Muscle layer of duodenum (tissue), 2 donors: ENCODE results near the gene ASPA.
"Not testable (repeated sequence)": the region's sequence is repeated elsewhere in the genome, so short reads cannot be mapped to it uniquely, and the experiment has no call there.

Experiments used
- H3K27ac ChIP-seq: one replicate; pipeline ENCODE4 v1.7.0; 2013; ENCODE audit warnings: mild to moderate bottlenecking, low read length
- H3K27me3 ChIP-seq: one replicate; pipeline ENCODE4 v1.7.0; 2013; ENCODE audit warnings: low read depth, mild to moderate bottlenecking, control low read depth, low read length
- H3K36me3 ChIP-seq, 2 donors: one replicate each; pipeline ENCODE4 v1.7.0; 2013; ENCODE audit warnings: low read length in 2 of 2, control low read depth in 1 of 2, mild to moderate bottlenecking in 1 of 2; ENCODE audit not compliant: insufficient read depth in 2 of 2, control insufficient read depth in 1 of 2
- H3K4me1 ChIP-seq, 2 donors: one replicate each; pipeline ENCODE4 v1.7.0; 2013; ENCODE audit warnings: low read length in 2 of 2, mild to moderate bottlenecking in 2 of 2, control low read depth in 1 of 2, moderate library complexity in 1 of 2; ENCODE audit not compliant: insufficient read depth in 2 of 2, control insufficient read depth in 1 of 2
- H3K4me3 ChIP-seq, 2 donors: one replicate each; pipeline ENCODE4 v1.7.0; 2013; ENCODE audit warnings: low read length in 2 of 2, low read depth in 1 of 2, mild to moderate bottlenecking in 1 of 2
- H3K9me3 ChIP-seq, 2 donors: one replicate each; pipeline ENCODE4 v1.7.0; 2013; ENCODE audit warnings: low read length in 2 of 2, control low read depth in 1 of 2, mild to moderate bottlenecking in 1 of 2; ENCODE audit not compliant: control insufficient read depth in 1 of 2
- donor health status: healthy.

The ASPA gene

GRCh38 chr17:3507869-3508268 is 32.1 kb downstream of the ASPA start:
- no peaks in the 10 kb centered on the region for H3K27me3 ChIP-seq
- no peaks in the 10 kb centered on the region for H3K4me1 ChIP-seq
- H3K36me3 ChIP-seq = no peaks in the 10 kb centered on the region
- no peaks in the 10 kb centered on the region for H3K9me3 ChIP-seq
- no peak overlapping the region for H3K4me3 ChIP-seq
- no peak overlapping the region for H3K27ac ChIP-seq

GRCh38 chr17:3510090-3510489 is 34.3 kb downstream of the ASPA start:
- Histone ChIP-seq H3K36me3 (no peaks in the 10 kb centered on the region), H3K9me3 (no peaks in the 10 kb centered on the region), H3K27ac (no peak overlapping the region)

GRCh38 chr17:3511852-3512504 is 36.2 kb downstream of the ASPA start:
- Histone ChIP-seq H3K27ac (peak overlapping the region; percentile 57), H3K4me3 (no peak overlapping the region), H3K9me3 (no peaks in the 10 kb centered on the region), H3K4me1 (peaks cover 0 to 7% of the 10 kb centered on the region in 2 donors), H3K36me3 (no peaks in the 10 kb centered on the region), H3K27me3 (no peaks in the 10 kb centered on the region)

More at GRCh38 chr17:3510090-3510489, 34.3 kb downstream of the ASPA start:
- Histone ChIP-seq H3K27me3 (no peaks in the 10 kb centered on the region), H3K4me3 (no peak overlapping the region), H3K4me1 (peaks cover 0 to 7% of the 10 kb centered on the region in 2 donors)

GRCh38 chr17:3512505-3513171 is 36.8 kb downstream of the ASPA start:
- Histone ChIP-seq H3K27ac (peak overlapping the region; percentile 57), H3K27me3 (no peaks in the 10 kb centered on the region), H3K4me3 (peak overlapping the region; percentile 27 to 30), H3K4me1 (peaks cover 0 to 7% of the 10 kb centered on the region in 2 donors), H3K36me3 (no peaks in the 10 kb centered on the region), H3K9me3 (no peaks in the 10 kb centered on the region)

GRCh38 chr17:3513305-3514035 is 37.7 kb downstream of the ASPA start:
- Histone ChIP-seq H3K4me1 (peaks cover 0 to 7% of the 10 kb centered on the region in 2 donors), H3K36me3 (no peaks in the 10 kb centered on the region), H3K9me3 (no peaks in the 10 kb centered on the region), H3K4me3 (peak overlapping the region; percentile 27 to 30), H3K27ac (peak overlapping the region; percentile 57), H3K27me3 (no peaks in the 10 kb centered on the region)

- H3K9me3 ChIP-seq, H3K27me3 ChIP-seq, H3K4me1 ChIP-seq, H3K4me3 ChIP-seq, H3K27ac ChIP-seq, H3K36me3 ChIP-seq: not testable (repeated sequence)
These were observed 38.4 kb downstream of the ASPA start for GRCh38 chr17:3514167-3514566.

- Histone ChIP-seq H3K36me3 (no peaks in the 10 kb centered on the region), H3K4me1 (peaks cover 0 to 7% of the 10 kb centered on the region in 2 donors), H3K27ac (no peak overlapping the region), H3K27me3 (no peaks in the 10 kb centered on the region), H3K9me3 (no peaks in the 10 kb centered on the region), H3K4me3 (no peak overlapping the region)
These were observed 39.1 kb downstream of the ASPA start for GRCh38 chr17:3514873-3515272.

GRCh38 chr17:3519472-3519871 is 43.7 kb downstream of the ASPA start:
- not testable (repeated sequence) for H3K4me1 ChIP-seq, H3K27me3 ChIP-seq, H3K36me3 ChIP-seq, H3K27ac ChIP-seq, H3K4me3 ChIP-seq, H3K9me3 ChIP-seq

- no peaks in the 10 kb centered on the region for H3K4me1 ChIP-seq
- no peak overlapping the region for H3K4me3 ChIP-seq
- H3K36me3 ChIP-seq = no peaks in the 10 kb centered on the region
- H3K9me3 ChIP-seq = no peaks in the 10 kb centered on the region
- no peak overlapping the region for H3K27ac ChIP-seq
- no peaks in the 10 kb centered on the region for H3K27me3 ChIP-seq
These were observed 48.2 kb downstream of the ASPA start for GRCh38 chr17:3524024-3524423.

- H3K27ac ChIP-seq = no peak overlapping the region
- no peaks in the 10 kb centered on the region for H3K27me3 ChIP-seq
- peaks cover 2 to 3% of the 10 kb centered on the region in 2 donors for H3K4me1 ChIP-seq
- no peaks in the 10 kb centered on the region for H3K9me3 ChIP-seq
- H3K4me3 ChIP-seq = no peak overlapping the region
- H3K36me3 ChIP-seq = no peaks in the 10 kb centered on the region
These were observed 50.7 kb downstream of the ASPA start for GRCh38 chr17:3526491-3526890.

- H3K4me3 ChIP-seq = no peak overlapping the region
- H3K36me3 ChIP-seq = no peaks in the 10 kb centered on the region
- H3K4me1 ChIP-seq = peaks cover 2 to 3% of the 10 kb centered on the region in 2 donors
- no peaks in the 10 kb centered on the region for H3K27me3 ChIP-seq
- no peaks in the 10 kb centered on the region for H3K9me3 ChIP-seq
- no peak overlapping the region for H3K27ac ChIP-seq
These were observed 51.2 kb downstream of the ASPA start for GRCh38 chr17:3526971-3527370.
